Neuronal stem cell (in vitro differentiated cells): ENCODE data around the gene GAN.
A peak's percentile ranks its signal among the peaks of the same experiment; 100 is the strongest.

ENCODE experiments used
- DNase-seq: peaks from one replicate; pipeline ENCODE4 v3.0.0-alpha.2; 2013; ENCODE audit warnings: low spot score
- H2AFZ ChIP-seq: one replicate; pipeline ENCODE4 v1.6.1; 2013; ENCODE audit warnings: mild to moderate bottlenecking, low read length, inconsistent platforms
- H2AK5ac ChIP-seq: 2 replicates; pipeline ENCODE4 v1.6.1; 2013; ENCODE audit warnings: low read depth, mild to moderate bottlenecking, inconsistent platforms, low read length, moderate library complexity, mixed read lengths
- H2BK120ac ChIP-seq: 2 replicates; pipeline ENCODE4 v1.6.1; 2013; ENCODE audit warnings: low read depth, mild to moderate bottlenecking, inconsistent platforms, low read length, moderate library complexity, mixed read lengths
- H2BK12ac ChIP-seq: one replicate; pipeline ENCODE4 v1.6.1; 2013; ENCODE audit warnings: low read length, inconsistent platforms
- H2BK15ac ChIP-seq: 2 replicates; pipeline ENCODE4 v1.6.1; 2013; ENCODE audit warnings: mild to moderate bottlenecking, low read length, inconsistent platforms, mixed read lengths
- H2BK5ac ChIP-seq: one replicate; pipeline ENCODE4 v1.6.1; 2013; ENCODE audit warnings: inconsistent platforms, mild to moderate bottlenecking, low read length, moderate library complexity
- H3K14ac ChIP-seq: one replicate; pipeline ENCODE4 v1.6.1; 2013; ENCODE audit warnings: low read length, inconsistent platforms
- H3K18ac ChIP-seq: 2 replicates; pipeline ENCODE4 v1.6.1; 2013; ENCODE audit warnings: low read length, inconsistent platforms
- H3K23ac ChIP-seq: 2 replicates; pipeline ENCODE4 v1.6.1; 2013; ENCODE audit warnings: low read depth, mild to moderate bottlenecking, mixed read lengths, low read length, inconsistent platforms; ENCODE audit not compliant: poor library complexity
- H3K27ac ChIP-seq: replicated peaks from 3 replicates; pipeline ENCODE4 v1.5.1; 2013; ENCODE audit warnings: low read length, inconsistent platforms
- H3K27me3 ChIP-seq, 3 experiments: 2 replicates each; pipeline ENCODE4 v1.6.1; 2013; ENCODE audit warnings: low read length in 3 of 3, mild to moderate bottlenecking in 2 of 3, inconsistent platforms in 1 of 3, low read depth in 1 of 3, mixed read lengths in 1 of 3, moderate library complexity in 1 of 3; ENCODE audit not compliant: control insufficient read depth in 3 of 3, insufficient read depth in 3 of 3
- H3K36me3 ChIP-seq, 2 donors: replicated peaks in 1 of 2; 2 replicates each; pipeline ENCODE4 v1.6.1; 2013; ENCODE audit warnings: low read length in 2 of 2; ENCODE audit not compliant: control insufficient read depth in 2 of 2, insufficient read depth in 2 of 2
- H3K4ac ChIP-seq: 2 replicates; pipeline ENCODE4 v1.6.1; 2013; ENCODE audit warnings: inconsistent platforms, mild to moderate bottlenecking, low read length, moderate library complexity
- H3K4me1 ChIP-seq, 2 donors: 1 replicate in 1 of 2; 2 replicates in 1 of 2; pipeline ENCODE4 v1.6.1; 2013; ENCODE audit warnings: low read length in 2 of 2, low read depth in 1 of 2; ENCODE audit not compliant: control insufficient read depth in 2 of 2, insufficient read depth in 1 of 2
- H3K4me2 ChIP-seq: one replicate; pipeline ENCODE4 v1.6.1; 2013; ENCODE audit warnings: mild to moderate bottlenecking, low read length, inconsistent platforms; ENCODE audit not compliant: insufficient read depth, poor library complexity, severe bottlenecking
- H3K4me3 ChIP-seq, 2 donors: 2 replicates each; pipeline ENCODE4 v1.5.1; 2013; ENCODE audit warnings: low read length in 2 of 2, mild to moderate bottlenecking in 2 of 2, inconsistent platforms in 1 of 2, moderate library complexity in 1 of 2
- H3K79me1 ChIP-seq: one replicate; pipeline ENCODE4 v1.6.1; 2013; ENCODE audit warnings: low read depth, mild to moderate bottlenecking, inconsistent platforms, low read length, moderate library complexity
- H3K9ac ChIP-seq: one replicate; pipeline ENCODE4 v1.6.1; 2013; ENCODE audit warnings: mild to moderate bottlenecking, low read depth, low read length, inconsistent platforms; ENCODE audit not compliant: poor library complexity
- H3K9me3 ChIP-seq, 2 donors: replicated peaks in 1 of 2; 2 replicates each; pipeline versions ENCODE3 to v1.6.1; 2013; ENCODE audit warnings: low read length in 2 of 2, mild to moderate bottlenecking in 2 of 2, inconsistent platforms in 1 of 2, low read depth in 1 of 2, mixed read lengths in 1 of 2, moderate library complexity in 1 of 2; ENCODE audit not compliant: control insufficient read depth in 2 of 2, insufficient read depth in 1 of 2
- H4K8ac ChIP-seq: one replicate; pipeline ENCODE4 v1.6.1; 2013; ENCODE audit warnings: low read depth, mild to moderate bottlenecking, inconsistent platforms, low read length, moderate library complexity
- H4K91ac ChIP-seq: one replicate; pipeline ENCODE4 v1.6.1; 2013; ENCODE audit warnings: low read length, low read depth, mild to moderate bottlenecking, inconsistent platforms; ENCODE audit not compliant: poor library complexity
- WGBS, 2 donors: extraction: QIAGEN DNeasy Blood & Tissue Kit; methylation state at CpG; one replicate each; pipeline ENCODE4 v1.1.7; 2013; ENCODE audit warnings: missing lambda C conversion rate in 2 of 2, mixed read lengths in 1 of 2; ENCODE audit not compliant: insufficient read length in 2 of 2, insufficient replicate concordance in 1 of 2; ENCODE audit errors: extremely low coverage in 2 of 2; 5-methylcytosine and 5-hydroxymethylcytosine counted together

The GAN gene

GRCh38 chr16:81275795-81276194 is 39.0 kb upstream of the GAN start:
- Histone ChIP-seq H3K36me3 (no peaks in the 10 kb centered on the region), H2BK15ac (no peak overlapping the region), H2BK5ac (no peak overlapping the region), H3K4me2 (no peak overlapping the region), H2BK120ac (no peak overlapping the region), H2BK12ac (no peak overlapping the region), H3K4ac (no peak overlapping the region), H3K9ac (no peak overlapping the region), H4K91ac (no peak overlapping the region), H3K18ac (peak overlapping the region; percentile 33), H4K8ac (no peak overlapping the region), H3K14ac (no peak overlapping the region), H2AK5ac (no peak overlapping the region), H3K4me3 (no peak overlapping the region), H3K4me1 (no peaks in the 10 kb centered on the region), H3K9me3 (no peaks in the 10 kb centered on the region), H3K27me3 (peaks cover 0 to 7% (median 2%) of the 10 kb centered on the region in 3 experiments), H3K23ac (no peak overlapping the region), H3K27ac (no peak overlapping the region), H2AFZ (no peak overlapping the region), H3K79me1 (no peaks in the 10 kb centered on the region)
- WGBS, 2 donors: no CpG with 5 or more reads among the region's 9 CpGs
- no peak for DNase-seq

DNA sequence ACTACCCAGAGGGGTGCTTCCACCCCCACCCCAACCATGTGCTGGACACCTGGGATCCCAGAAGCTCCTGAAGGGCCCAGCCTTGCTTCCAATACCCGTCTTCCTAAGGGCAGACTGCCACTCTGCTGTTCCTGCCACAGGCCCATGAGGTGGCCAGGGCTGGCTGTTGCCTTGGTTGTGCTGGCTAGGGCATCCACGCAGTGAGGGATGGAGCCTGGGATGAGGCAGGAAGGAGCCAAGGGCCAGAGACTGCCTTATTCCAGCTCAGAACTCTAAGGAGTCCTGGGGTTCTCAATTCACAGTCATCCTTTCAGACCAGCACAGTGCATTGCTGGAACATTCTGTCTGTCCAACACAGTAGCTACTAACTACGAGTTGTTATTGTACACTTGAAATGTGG is 38.4 kb upstream of the GAN start:
- DNase-seq: no peak
- no peaks in the 10 kb centered on the region for H3K79me1 ChIP-seq
- peaks cover 0 to 7% (median 2%) of the 10 kb centered on the region in 3 experiments for H3K27me3 ChIP-seq
- H3K27ac ChIP-seq: no peak overlapping the region
- peak overlapping the region; percentile 61 for H2AK5ac ChIP-seq
- H2BK120ac ChIP-seq: no peak overlapping the region
- no peak overlapping the region for H3K4me3 ChIP-seq
- no peak overlapping the region for H4K91ac ChIP-seq
- H4K8ac ChIP-seq: no peak overlapping the region
- H3K23ac ChIP-seq: no peak overlapping the region
- no CpG with 5 or more reads among the region's 3 CpGs for WGBS, 2 donors
- H2AFZ ChIP-seq: no peak overlapping the region
- no peak overlapping the region for H2BK15ac ChIP-seq
- no peak overlapping the region for H2BK5ac ChIP-seq
- H3K9ac ChIP-seq: no peak overlapping the region
- H3K9me3 ChIP-seq: no peaks in the 10 kb centered on the region
- no peak overlapping the region for H3K4ac ChIP-seq
- H2BK12ac ChIP-seq: no peak overlapping the region
- H3K14ac ChIP-seq: no peak overlapping the region
- H3K4me2 ChIP-seq: no peak overlapping the region
- H3K36me3 ChIP-seq: no peaks in the 10 kb centered on the region
- no peak overlapping the region for H3K18ac ChIP-seq
- no peaks in the 10 kb centered on the region for H3K4me1 ChIP-seq

GRCh38 chr16:81277541-81278080 is 37.2 kb upstream of the GAN start:
- H4K91ac ChIP-seq: no peak overlapping the region

GRCh38 chr16:81278526-81278925 is 36.2 kb upstream of the GAN start:
- H3K36me3 ChIP-seq: no peaks in the 10 kb centered on the region
- no peaks in the 10 kb centered on the region for H3K4me1 ChIP-seq
- H3K18ac ChIP-seq: no peak overlapping the region
- H3K4me2 ChIP-seq: no peak overlapping the region
- no CpG with 5 or more reads among the region's 4 CpGs for WGBS, 2 donors
- H3K9ac ChIP-seq: no peak overlapping the region
- H3K27me3 ChIP-seq: peaks cover 0 to 7% (median 2%) of the 10 kb centered on the region in 3 experiments
- no peak overlapping the region for H2AK5ac ChIP-seq
- no peak overlapping the region for H3K14ac ChIP-seq
- no peak overlapping the region for H2BK120ac ChIP-seq
- H3K27ac ChIP-seq: no peak overlapping the region
- no peaks in the 10 kb centered on the region for H3K79me1 ChIP-seq
- H2BK5ac ChIP-seq: no peak overlapping the region
- no peak overlapping the region for H2BK15ac ChIP-seq
- H3K4me3 ChIP-seq: no peak overlapping the region
- no peak overlapping the region for H2BK12ac ChIP-seq
- H3K23ac ChIP-seq: no peak overlapping the region
- H3K9me3 ChIP-seq: no peaks in the 10 kb centered on the region
- no peak overlapping the region for H4K8ac ChIP-seq
- no peak for DNase-seq
- H2AFZ ChIP-seq: no peak overlapping the region
- no peak overlapping the region for H4K91ac ChIP-seq
- H3K4ac ChIP-seq: no peak overlapping the region

More at GRCh38 chr16:81277541-81278080, 37.2 kb upstream of the GAN start:
- Histone ChIP-seq H3K9ac (no peak overlapping the region), H3K4me2 (no peak overlapping the region), H3K27ac (no peak overlapping the region), H3K14ac (no peak overlapping the region), H3K4ac (no peak overlapping the region), H3K27me3 (peaks cover 0 to 7% (median 2%) of the 10 kb centered on the region in 3 experiments), H3K4me1 (no peaks in the 10 kb centered on the region), H3K79me1 (no peaks in the 10 kb centered on the region), H3K9me3 (no peaks in the 10 kb centered on the region), H3K4me3 (no peak overlapping the region), H4K8ac (no peak overlapping the region), H2BK12ac (no peak overlapping the region), H3K23ac (no peak overlapping the region), H2BK120ac (no peak overlapping the region), H3K36me3 (no peaks in the 10 kb centered on the region), H3K18ac (no peak overlapping the region), H2AFZ (peak overlapping the region; percentile 13), H2BK5ac (no peak overlapping the region), H2BK15ac (no peak overlapping the region), H2AK5ac (no peak overlapping the region)
- WGBS, 2 donors: no CpG with 5 or more reads among the region's 6 CpGs
- DNase-seq: no peak
